GM18519 (cell line): ENCODE results near the gene GABRR2.
"Not testable (repeated sequence)": the region's sequence is repeated elsewhere in the genome, so short reads cannot be mapped to it uniquely, and the experiment has no call there.

Experiments used
- ATAC-seq: cut with Tn5 transposase; IDR thresholded peaks from one replicate; pipeline ENCODE4 v1.9.1; 2021; ENCODE audit warnings: mild to moderate bottlenecking, moderate library complexity; ENCODE audit not compliant: unreplicated experiment, low FRiP score

GABRR2 gene

DNA sequence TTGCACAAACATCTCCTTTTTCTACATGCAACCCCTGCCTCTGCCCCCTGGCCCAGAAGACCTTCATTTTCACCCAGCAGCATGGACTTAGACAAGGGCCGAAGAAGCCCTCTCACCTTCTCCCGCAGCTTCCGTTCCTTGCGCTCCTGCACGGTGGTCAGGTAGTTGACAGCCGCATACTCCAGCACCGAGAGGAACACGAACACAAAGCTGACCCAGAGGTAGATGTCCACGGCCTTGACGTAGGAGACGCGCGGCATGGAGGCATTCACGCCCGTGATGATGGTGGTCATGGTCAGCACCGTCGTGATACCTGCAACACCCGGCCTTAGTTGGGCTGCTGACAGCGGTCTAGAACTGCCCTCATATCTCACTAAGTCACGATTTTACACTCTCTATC is 50.8 kb downstream of the GABRR2 start:
- no peak for ATAC-seq

DNA sequence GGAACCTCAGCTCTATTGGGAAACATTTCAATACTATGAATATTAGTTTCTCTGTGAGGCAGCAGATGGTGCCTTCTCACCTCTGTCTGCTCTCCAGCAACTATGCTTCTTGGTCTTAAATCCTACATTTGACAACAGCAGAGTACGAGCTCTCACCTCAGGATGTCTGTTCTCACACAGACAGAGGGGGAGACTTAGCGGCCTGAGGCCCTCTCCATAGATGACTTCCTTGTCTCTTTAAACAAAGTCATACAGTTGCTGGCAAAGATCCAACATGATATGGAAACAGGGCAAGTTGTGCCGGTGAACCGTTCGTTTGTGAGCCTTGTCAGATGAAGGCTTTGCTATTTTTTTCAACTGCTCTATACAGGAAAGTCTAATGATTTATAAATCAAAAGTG is 54.3 kb downstream of the GABRR2 start:
- ATAC-seq = no peak

DNA sequence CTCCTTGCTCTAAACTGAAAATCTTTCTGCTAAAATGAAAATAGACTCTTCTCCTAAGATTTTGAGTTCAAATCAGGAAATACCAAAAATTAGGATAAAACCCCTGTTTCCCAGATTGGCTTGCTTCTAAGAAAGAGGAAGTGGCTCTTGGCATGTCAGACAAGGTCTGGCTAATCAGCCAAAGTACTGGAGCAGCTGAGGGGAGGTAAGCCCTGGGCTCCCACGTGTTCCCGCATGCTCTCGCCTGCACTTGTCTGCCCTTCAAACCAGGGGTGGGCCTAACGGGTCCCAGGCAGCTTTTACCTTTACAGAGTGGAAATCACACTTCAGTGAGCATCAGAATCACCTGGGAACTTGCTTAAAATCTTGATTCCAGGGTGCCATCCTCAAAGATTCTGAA is 54.8 kb downstream of the GABRR2 start:
- no peak for ATAC-seq

DNA sequence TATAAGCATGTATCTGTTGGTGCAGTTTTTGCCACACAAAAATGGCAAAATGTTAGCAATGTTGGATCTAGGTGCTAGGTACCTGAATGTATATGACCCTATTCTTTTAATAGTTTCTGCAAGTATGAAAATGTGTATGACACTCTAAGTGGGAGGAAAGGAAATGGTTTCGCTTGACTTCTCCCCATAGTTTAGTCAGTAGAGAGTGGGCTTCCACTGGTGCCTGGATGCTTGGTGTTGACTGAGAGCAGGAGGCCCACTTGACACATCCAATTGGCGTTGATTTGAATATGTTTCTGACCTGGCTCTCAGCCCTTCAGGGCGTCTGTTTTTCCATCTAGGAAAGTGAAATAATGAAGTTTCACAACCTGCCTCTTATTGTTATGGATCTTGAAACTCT is 56.2 kb downstream of the GABRR2 start:
- ATAC-seq = peak; percentile 75

DNA sequence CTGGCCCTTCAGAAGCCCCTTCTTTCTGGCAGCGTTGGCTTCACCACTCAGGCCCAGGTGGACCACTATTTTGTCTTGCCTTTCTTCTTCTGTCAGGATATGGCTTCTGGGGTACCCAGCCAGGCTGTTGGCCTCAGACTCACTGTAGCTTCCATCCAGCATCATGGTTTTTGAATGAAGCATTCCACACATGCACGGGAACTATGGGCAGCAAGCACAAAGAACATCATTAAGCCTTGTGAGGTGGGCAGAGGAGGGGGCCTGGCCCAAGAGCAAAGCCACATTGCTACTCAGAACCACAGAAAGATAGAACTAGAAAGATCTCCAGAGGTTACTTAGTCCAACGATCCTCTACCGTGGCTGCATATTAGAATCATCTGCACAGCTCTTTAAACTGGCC is 57.3 kb downstream of the GABRR2 start:
- ATAC-seq = no peak

DNA sequence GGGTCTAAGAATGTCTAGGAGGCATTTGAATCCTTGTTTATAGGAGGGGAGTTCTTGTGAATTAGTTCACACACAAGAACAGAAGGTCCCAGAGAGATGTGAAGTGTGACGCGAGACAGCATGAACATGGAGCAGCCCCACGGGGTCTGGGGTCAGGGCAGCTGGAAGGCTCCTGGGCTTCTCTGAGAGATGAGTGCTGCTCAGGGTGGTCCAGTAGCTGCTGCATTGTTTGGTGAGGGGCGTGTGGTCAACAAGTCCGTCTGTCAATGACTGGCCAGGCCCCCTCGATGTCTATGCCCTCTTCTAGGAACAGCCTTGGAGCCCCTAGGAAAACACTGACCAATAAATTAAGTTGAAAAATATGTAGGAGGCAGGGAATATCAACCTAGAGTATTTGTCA is 57.8 kb downstream of the GABRR2 start:
- no peak for ATAC-seq

DNA sequence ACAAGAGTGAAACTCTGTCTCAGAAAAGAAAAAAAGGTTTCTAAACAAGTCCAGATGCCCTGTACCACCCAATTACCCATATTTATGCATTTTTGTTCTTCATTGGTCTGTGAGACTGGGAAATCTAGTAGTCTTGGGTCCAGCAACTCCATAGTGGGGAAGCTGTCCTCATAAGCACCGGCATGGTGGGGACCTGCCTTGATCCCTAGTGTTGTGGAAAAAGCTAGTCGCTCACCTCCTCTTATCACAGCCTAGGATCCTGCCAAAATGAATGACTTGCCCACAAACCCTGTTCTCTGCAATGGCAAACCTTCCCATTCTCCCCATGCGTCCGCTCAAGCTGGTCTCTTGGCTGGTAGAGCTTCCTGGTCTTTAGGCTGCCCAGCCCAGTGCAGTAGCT is 59.7 kb downstream of the GABRR2 start:
- no peak for ATAC-seq

DNA sequence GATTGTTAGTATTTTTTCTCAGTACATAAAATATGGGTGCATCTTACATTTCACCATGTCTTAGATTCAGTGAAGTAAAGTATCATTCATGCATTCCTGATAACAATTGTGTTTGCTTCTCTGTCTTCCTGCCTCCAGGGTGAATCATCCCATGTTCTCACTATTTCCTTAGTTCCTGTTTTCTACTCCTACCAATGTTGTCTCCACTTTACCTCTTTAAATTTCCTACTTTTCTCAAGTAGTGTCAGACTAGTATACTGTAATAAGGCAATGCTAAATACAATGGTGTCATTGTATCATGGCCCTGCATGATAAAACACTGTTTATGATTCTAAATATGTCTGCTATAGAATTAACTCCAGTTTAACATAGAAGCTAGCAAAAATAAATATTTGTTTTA is 60.5 kb downstream of the GABRR2 start:
- ATAC-seq = no peak

DNA sequence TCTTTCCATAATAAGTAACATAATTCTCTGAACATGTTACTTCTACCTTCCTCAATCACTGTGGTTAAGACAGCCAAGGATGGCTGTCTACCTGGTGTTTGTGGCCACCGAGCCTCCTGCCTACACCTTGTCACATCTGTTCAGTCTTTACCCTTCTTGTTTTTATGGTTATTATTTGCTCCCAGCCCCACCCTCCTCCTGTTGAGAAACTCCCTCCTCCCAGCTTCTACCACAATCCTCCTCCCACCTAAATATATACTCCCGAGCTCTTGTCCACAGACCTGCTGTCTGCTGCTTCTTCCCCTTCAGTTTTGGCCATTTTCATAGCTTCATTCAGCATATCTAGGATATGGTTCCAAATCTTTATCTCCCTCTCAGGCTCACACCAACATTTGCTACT is 62.2 kb downstream of the GABRR2 start:
- ATAC-seq = no peak

DNA sequence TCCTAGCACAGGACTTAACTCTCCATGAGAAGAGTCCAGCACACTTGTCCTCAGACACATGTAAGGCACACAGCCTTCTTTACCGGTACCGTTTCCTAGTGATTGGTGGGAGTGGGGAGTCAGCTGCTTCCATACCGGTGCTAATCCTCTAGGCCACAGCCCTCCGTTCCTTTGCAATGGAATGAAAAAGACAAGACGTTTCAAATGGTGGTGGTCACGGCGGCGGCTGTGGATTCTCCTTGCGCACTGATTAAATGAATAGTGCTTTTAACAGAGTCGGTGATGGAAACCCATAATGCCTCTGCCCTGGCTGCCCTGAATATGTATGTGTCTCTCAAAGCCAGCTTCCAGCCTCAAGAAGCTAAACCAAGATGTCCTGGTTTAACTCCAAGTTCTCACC is 63.1 kb downstream of the GABRR2 start:
- no peak for ATAC-seq

DNA sequence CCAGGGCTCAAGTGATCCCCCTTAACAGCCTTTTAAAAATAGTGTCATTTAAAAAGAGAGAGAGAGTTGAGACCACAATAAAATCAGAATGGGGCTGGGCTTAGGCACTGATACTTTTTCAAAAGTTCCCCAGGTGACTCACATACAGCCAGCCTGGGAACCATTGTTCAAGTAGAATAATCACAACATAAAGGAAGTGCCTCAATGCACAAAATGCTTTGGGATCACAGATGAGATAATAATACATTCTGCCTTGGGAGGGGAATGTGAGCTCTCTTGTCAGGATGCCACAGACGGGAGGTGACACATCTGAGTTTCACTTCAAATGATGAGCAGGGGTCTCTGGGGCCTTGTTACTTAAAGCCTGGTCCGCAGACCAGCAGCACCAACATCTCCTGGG is 63.9 kb downstream of the GABRR2 start:
- no peak for ATAC-seq

DNA sequence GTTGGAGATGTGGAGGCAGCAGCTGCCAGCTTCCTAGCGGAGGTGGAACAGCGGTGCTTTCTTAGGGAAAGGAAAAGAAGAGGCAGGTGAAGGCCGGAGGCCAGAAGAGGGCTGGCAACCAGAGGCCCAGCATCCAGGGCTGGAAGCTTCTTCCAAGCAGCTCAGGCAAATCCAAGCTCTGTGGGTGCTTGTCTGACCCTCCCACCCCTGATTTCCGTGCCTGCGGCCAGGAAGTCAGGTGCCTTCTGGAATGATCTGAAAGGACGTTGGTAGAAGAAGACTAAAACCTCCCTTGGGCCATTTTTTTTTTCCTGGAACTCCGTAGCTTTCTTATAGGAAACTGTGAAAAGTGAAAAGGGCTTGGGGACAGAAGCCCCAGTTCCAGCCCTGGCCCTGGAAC is 64.9 kb downstream of the GABRR2 start:
- no peak for ATAC-seq

DNA sequence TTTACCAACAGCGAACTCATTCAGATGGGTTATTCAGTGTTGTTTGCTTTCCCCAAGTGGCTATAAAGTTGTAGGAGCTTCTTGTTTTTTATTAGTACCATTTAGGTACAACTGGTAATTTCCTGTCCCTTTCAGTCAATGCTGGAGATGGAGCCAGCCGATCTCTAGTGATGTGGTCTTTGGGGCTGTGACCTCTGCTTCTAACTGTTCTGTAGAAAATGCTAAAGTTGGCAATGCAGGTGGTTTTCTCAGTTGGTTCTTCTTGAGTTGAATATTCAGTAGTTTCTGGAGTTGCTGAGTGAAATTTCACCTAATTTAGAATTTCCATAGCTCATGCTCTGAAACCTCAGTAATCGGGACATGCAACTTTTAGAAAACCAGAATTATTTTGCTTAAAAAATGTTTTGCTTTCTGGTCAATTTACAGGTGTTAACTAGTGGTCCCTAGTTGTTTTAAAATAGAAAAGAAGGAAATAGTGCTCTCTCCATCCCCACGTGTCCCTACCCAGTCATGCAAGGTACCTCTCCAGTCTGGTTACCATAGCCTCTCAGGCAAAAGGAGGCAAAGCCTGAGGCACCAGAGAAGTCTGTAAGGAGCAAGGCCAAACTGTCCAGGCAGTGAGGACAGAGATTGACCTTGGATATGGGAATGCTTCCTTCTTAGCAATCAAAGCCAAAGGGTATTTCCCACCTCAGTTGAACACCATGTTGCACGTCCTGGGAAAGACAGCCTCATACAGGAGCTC is 70.7 kb downstream of the GABRR2 start:
- no peak for ATAC-seq

DNA sequence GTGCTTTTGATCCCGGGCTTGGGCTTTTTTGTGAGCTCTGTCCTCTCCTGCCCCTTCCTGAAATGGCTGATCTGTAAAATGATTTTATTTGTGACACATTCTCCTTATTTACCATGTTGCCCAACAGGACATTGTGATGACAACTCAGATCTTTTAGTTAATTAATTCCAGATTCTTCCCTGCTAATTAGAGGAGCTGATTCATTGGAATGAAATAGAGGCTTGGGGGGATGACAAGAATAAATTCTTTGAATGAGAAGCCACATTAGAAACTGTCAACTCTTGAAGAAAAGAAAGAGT is 71.8 kb downstream of the GABRR2 start:
- ATAC-seq = no peak

DNA sequence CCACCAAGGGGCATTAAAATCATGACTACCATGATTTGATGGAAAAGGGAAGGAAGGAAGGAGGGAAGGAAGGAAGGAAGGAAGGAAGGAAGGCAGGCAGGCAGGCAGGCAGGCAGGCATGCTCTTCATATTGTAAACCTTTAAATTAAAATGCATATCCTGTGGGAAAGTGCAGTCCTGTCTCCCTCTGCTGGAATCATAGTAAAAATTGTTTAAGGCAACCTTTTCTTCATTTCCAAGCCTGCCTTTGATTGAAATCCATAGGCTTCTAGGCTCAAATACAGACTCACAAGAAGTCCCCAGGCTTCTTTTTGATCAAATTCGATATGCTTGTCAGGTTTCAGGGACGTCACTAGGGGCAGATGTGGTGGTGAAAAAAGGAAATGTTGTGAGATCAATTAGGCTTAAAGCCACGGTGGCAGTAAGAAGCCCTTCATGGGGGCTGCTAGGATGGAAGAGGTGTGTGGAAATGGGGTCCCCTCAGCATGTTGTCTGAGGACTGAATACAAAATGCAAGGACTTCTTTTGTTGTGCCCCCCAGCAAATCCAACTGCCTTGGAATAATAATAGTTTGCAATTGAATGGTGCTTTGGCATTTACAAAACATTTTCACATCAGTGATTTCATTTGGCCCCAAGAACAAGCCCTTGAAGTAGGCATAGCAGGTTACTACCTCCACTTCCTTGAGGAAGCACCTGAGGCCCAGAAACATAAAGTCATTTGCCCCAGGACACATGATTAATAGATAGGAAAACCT is 72.3 kb downstream of the GABRR2 start:
- no peak for ATAC-seq

DNA sequence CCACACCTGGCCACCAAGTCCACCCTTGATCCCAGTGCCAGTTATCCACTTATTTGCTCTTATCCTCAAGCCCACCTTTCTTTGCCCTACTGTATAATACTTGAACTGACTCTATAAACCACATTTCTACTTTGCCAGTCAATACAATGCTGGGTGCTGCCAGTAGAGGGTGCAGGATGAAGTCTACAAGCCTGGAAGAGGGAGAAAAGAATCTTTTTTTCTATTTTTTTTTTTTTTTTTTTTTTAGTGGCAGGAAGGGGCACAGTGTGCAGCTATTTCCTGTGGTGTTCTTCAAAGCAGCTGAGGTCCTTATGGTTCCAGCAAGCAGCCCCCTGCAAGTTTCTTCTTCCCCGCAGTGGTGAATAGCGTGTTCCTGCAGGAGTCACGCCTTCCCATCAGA is 75.8 kb downstream of the GABRR2 start:
- ATAC-seq = no peak

DNA sequence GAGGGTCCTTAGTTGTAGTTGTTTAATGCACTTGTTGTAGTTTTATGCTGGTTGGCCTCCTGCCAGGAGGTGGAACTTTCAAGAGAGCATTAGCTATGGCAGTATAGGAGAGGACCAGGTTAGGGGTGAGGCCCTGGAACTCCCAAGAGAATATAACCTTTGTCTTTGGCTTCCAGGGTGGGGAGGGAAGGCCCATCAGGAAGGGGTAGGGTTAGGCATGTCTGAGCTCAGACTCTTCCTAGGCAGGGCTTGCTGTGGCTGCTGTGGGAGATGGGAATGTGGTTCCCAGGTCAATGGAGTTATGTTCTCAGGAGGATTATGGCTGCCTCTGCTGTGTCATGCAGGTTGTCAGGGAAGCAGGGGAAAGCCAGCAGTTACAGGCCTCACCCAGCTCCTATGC is 77.9 kb downstream of the GABRR2 start:
- ATAC-seq = no peak

DNA sequence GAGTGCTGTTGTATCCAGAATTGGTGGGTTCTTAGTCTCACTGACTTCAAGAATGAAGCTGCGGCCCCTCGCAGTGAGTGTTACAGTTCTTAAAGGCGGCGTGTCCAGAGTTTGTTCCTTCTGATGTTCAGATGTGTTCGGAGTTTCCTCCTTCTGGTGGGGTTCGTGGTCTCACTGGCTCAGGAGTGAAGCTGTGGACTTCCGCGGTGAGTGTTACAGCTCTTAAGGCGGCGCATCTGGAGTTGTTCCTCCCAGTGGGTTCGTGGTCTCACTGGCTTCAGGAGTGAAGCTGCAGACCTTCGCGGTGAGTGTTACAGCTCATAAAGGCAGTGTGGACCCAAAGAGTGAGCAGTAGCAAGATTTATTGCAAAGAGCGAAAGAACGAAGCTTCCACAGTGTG is 81.5 kb downstream of the GABRR2 start:
- ATAC-seq = not testable (repeated sequence)

DNA sequence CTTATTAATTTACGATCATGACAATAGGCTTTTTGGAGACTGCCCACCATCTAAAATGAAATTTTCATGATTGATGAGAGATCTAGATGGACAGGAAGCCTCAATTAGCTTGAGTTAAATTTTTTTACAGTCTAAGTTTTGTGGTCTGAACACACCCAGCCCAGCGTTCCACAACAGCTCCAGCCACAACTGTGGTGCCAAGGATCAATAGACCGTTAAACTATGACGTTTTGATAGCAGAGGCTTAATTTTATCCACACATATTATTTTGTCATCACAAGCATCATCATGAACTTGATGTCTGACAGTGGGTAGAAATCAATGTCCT is 92.4 kb downstream of the GABRR2 start:
- ATAC-seq = no peak

DNA sequence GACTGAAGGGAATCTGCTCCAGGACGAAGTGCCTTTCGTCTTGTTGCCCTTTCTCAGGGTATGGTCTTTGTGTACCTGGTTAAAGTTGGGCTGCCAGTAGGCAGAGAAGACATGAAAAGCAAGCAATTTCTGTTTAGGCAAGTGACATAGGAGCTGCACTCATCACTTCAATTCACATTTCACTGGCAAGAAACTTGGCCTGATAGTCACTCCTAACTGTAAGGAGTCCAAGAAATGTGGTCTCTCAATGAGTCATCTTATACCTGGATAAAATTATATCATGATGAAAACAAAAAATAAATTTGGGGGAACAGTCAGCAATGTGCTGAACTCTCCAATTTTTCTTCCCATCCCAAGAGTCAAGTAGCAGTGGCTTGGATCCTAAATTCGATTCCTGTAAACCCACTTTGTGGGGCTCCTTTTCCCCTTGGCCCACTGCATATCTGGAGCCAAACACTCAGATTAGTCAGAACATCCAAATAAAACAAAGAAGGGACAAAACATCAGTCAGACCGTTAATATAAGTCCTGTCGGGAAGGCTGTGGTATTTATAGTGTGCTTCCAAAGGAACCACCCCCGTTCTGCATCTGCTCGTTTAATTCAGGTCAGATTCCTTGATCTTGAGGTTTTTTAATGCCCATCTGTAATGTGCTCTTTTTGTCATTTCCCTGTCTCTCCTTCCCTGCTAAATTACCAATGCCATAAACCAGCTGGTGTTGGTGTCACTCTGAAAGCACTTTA is 93.0 kb downstream of the GABRR2 start:
- ATAC-seq = no peak

DNA sequence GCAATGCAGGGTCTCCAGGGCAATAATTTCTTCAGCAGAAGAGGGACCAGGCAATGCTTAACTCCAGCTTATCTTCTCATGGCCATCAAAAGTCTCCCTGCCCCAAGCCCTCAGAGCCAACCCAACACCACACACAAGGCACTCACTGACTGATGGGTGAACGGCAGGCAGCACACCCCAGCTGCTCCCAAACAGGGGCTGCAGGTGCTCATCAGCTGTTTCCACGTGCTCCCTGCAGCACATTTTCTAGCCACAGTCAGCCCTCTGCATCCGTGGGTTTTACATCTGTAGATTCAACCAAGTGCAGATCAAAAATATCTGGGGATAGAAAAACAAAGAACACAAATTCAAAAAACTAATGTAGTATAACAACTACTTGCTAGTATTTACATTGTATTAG is 94.0 kb downstream of the GABRR2 start:
- ATAC-seq = no peak
